ENCODE data around the gene ZP2. TPM values are rescaled to one million over a fixed set of nuclear protein-coding genes. Genes with fewer than 3 reads are reported as not detected.
"Not testable (repeated sequence)": the region's sequence is repeated elsewhere in the genome, so short reads cannot be mapped to it uniquely, and the experiment has no call there.

Gene ZP2
- total RNA-seq, 1 experiment from 2014 or later = not detected

GRCh38 chr16:21218153-21218552 lies 6.8 kb upstream of the ZP2 start:
- DNase-seq (ENCODE audit: extremely low read depth, low read depth) = no peak

DNA sequence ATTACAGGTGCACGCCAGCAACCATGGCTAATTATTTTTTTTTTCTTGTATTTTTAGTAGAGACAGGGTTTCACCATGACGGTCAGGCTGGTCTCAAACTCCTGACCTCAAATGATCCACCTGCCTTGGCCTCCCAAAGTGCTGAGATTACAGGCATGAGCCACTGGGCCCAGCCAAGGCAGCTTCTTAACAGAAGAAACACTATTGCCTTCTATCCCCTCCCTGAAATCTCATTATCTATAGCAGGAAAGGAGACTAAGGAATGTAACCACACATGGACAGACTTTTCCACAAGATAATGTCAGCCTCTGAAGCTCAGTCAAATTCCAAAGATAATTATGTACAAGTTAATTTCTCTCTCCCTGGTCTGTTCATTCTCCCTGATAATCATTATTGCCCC lies 5.7 kb upstream of the ZP2 start:
- no peak for DNase-seq (ENCODE audit: extremely low read depth, low read depth)

DNA sequence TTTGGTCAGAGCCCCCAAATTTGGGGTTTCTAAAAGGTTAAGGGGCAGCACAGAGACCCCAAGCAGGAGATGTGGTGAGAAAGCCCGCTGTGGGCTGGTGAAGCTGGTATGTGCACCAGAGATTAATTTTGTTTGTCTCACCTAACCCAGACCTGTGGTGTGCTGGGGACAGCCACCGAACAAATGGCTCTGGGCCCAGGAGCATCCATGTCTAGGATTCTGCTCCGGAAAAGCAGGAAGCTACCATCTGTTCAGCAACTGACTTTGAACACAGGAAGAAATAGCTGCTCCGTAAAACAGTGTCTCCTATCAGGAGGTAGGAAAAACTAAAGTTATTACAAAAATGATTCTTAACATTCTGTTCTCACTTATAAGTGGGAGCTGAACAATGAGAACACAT lies 2.7 kb upstream of the ZP2 start:
- no peak for DNase-seq (ENCODE audit: extremely low read depth, low read depth)

DNA sequence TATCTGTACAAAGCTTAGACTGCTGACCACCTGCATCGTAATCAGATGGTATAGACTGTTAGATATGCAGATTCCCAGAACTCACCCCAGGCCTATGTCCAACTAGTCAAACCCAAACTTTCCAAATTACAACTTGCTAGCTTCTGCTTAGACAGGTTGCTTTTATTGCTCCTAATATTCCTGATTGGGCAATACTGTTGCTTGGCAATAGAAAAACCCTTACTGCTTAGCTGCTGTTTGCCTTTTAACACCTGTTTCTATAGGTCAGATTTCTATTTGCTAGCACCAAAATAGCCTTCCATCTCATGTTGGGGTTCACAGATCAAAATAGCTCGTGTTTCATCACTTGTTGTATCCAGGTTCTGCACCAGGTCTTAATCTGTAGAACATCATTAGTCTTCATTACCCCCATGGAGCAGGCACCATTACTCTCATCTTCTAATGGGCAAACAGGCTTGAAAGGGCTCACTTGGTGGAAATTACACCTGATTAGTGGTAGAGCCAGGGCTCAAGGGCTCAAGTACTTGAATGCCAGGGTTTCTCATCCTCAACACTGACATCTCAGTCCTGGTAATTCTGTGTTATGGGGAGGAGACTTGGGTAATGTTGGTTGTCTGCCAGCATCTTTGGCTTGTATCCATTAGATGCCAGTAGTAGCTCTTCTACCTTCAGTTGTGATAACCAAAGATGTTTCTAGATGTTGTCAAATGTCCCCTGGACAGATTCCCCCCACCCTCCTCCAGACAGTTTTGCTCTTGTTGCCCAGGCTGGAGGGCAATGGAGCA lies 2.7 kb downstream of the ZP2 start:
- no peak for DNase-seq (ENCODE audit: extremely low read depth, low read depth)

DNA sequence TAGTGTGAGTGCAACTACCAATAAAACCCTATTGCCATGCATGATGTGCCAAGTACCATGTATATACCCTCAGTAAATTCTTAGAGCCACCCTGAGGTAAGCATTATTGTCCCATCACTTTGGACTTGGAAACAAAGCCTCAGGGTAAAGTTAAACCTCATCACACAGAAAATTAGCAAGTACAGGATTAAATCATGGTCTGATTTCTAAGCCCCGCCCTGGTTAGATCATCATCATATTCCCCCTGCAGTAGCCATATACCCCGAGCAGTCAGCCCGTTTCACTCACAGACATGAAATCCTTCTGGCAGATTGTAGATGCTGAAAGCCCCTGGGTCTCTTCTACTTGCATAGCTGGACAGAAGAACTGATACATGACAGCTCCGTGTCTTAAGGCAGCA lies 4.8 kb downstream of the ZP2 start:
- DNase-seq (ENCODE audit: extremely low read depth, low read depth) = no peak

GRCh38 chr16:21205303-21205702 lies 6.1 kb downstream of the ZP2 start:
- no peak for DNase-seq (ENCODE audit: extremely low read depth, low read depth)

DNA sequence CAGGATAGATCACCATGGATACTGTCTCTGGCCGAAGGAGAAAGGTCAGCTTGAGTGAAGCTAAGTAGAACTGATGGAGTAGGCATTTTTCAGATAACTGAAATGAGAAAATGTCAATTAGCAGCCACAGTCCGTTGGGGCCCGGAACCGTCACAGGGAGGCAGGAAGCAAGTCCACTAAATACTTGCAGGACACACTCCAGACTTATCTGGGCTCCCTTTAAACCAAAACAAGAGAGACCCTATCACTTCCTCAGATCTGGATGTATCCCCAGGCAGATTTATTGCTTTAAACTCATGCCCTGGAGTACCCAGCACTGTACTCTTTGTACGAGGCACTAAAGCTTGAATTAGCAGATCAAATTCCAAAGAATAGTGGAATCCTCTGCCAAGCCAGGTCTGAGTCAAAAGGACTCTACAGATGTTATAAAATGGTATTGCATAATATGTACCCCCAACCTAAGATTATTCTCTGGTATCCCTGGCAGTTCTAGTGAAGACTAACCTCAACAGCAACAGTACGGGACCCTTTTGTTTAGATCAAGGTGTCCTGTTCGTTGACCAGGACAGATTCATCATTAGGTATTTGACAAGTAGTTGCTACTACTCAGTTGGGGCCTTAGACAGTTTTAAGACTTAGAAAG lies 8.1 kb downstream of the ZP2 start:
- DNase-seq (ENCODE audit: extremely low read depth, low read depth) = no peak

- DNase-seq (ENCODE audit: extremely low read depth, low read depth) = no peak
These were observed 11.7 kb downstream of the ZP2 start for GRCh38 chr16:21199607-21200218.

- no peak for DNase-seq (ENCODE audit: extremely low read depth, low read depth)
These were observed 13.8 kb downstream of the ZP2 start for GRCh38 chr16:21197621-21198020.

DNA sequence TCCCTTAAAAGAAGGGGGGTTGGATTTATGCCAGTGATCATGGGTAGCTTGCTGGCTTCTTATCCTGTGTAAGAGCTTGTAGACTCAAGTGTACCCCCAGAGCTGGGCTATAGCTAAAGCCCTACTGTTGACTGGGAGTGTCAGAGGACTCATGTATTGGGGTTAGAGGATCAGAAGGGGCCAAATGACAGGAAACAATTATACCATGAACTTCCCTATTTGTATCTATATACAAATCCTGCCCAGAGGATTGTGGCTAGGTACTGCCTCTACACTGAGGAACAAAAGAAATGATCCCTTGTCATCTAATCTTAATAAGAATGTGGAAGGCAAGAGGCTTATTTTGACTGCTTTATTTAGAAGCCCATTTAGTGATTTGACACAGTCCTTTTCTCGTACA lies 14.3 kb downstream of the ZP2 start:
- DNase-seq (ENCODE audit: extremely low read depth, low read depth) = no peak

DNA sequence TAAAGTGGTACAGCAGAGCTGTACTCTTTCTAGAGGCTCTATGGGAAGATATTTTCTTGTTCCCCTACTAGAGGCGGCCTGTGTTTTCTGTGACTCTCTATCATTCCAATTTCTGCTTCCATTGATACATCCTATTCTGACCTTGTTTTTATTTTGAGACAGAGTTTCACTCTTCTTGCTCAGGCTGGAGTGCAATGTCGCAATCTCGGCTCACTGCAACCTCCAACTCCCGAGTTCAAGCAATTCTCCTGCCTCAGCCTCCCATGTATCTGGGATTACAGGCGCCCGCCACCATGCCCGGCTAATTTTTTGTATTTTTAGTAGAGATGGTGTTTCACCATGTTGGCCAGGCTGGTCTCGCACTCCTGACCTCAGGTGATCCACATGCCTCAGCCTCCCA lies 16.0 kb downstream of the ZP2 start:
- DNase-seq (ENCODE audit: extremely low read depth, low read depth) = not testable (repeated sequence)

DNA sequence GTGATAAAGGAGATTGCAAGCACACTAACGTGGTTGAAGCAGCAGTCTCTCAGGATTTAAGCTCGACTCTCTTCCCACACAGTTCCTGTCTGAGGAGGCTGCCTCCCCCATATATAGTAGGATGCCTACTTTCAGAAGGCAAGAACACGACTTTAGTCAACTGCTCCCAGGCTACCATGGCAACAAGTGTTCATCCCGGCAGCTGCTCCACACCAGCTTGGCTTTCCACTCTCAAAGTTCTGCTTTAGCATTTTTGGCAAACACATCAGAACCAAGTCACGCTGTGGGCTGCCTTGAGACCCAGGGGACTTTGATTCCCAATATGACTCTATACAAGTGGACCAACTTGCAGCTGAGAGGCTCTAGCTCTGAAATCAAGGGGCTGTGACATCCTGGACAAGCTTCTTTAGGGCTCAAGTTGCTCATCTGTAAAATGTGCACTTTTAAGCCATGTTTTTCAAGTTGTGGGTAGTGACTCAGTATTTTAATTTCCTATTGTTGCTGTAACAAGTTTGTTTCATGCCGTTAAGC lies 16.5 kb downstream of the ZP2 start:
- no peak for DNase-seq (ENCODE audit: extremely low read depth, low read depth)

- DNase-seq (ENCODE audit: extremely low read depth, low read depth) = no peak
These were observed 18.4 kb downstream of the ZP2 start for GRCh38 chr16:21192991-21193390.

- no peak for DNase-seq (ENCODE audit: extremely low read depth, low read depth)
These were observed 20.8 kb downstream of the ZP2 start for GRCh38 chr16:21190599-21190998.

GRCh38 chr16:21190013-21190412 lies 21.4 kb downstream of the ZP2 start:
- DNase-seq (ENCODE audit: extremely low read depth, low read depth) = no peak

DNA sequence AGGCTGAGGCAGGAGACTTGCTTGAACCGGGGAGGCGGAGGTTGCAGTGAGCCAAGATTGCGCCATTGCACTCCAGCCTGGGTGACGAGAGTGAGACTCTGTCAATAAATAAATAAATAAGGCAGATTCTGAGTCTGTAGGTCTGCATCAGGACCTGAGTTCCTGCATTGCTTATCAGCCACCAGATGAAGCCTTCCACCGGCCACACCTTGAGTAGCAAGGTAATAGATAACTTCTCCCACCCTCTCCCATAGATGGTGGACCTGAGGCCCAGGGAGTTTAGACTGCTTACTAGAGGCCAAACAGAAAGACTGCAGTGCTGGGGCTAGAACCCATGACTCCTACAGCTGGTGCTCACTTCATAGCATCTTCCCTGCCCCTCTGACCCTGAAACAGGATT lies 22.1 kb downstream of the ZP2 start:
- no peak for DNase-seq (ENCODE audit: extremely low read depth, low read depth)

GRCh38 chr16:21186326-21186691 lies 25.1 kb downstream of the ZP2 start:
- no peak for DNase-seq (ENCODE audit: extremely low read depth, low read depth)

GRCh38 chr16:21185659-21186325 lies 25.6 kb downstream of the ZP2 start:
- DNase-seq (ENCODE audit: extremely low read depth, low read depth) = no peak

- DNase-seq (ENCODE audit: extremely low read depth, low read depth) = no peak
These were observed 26.5 kb downstream of the ZP2 start for GRCh38 chr16:21184834-21185233.

GRCh38 chr16:21183995-21184394 lies 27.4 kb downstream of the ZP2 start:
- no peak for DNase-seq (ENCODE audit: extremely low read depth, low read depth)

- no peak for DNase-seq (ENCODE audit: extremely low read depth, low read depth)
These were observed 31.4 kb downstream of the ZP2 start for GRCh38 chr16:21179983-21180365.
